HepG2 (cell line): ENCODE results near the gene SNAPIN. TPM values are rescaled to one million over a fixed set of nuclear protein-coding genes. Genes with fewer than 3 reads are reported as not detected.
A peak's percentile ranks its signal among the peaks of the same experiment; 100 is the strongest.

Experiments
- HNRNPLL ChIP-seq: fragments of 200-400 bp; formaldehyde crosslinking; IDR thresholded peaks from 2 replicates; pipeline ENCODE4 v1.6.1; 2017; ENCODE audit warnings: mild to moderate bottlenecking, low read depth, low read length; ENCODE audit not compliant: poor library complexity, severe bottlenecking
- NFATC3 ChIP-seq: sonication (generic); formaldehyde crosslinking; IDR thresholded peaks from 2 replicates; pipeline ENCODE4 v1.5.1; 2020; ENCODE audit warnings: mild to moderate bottlenecking, missing genetic modification reagents
- RAD51 ChIP-seq: fragments of 450-650 bp; IDR thresholded peaks from 2 replicates; pipeline ENCODE4 v1.6.1; 2016; ENCODE audit warnings: borderline replicate concordance
- REXO4 ChIP-seq: sonication (generic); formaldehyde crosslinking; IDR thresholded peaks from 2 replicates; pipeline ENCODE4 v1.8.0; 2022; ENCODE audit warnings: missing genetic modification reagents, mild to moderate bottlenecking, borderline replicate concordance
- SNAPC2 ChIP-seq: sonication (generic); formaldehyde crosslinking; IDR thresholded peaks from 2 replicates; pipeline ENCODE4 v1.8.1; 2022; ENCODE audit warnings: mild to moderate bottlenecking, missing genetic modification reagents
- SRSF1 ChIP-seq: fragments of 200-400 bp; formaldehyde crosslinking; optimal IDR thresholded peaks from 2 replicates; pipeline ENCODE3; 2017; ENCODE audit warnings: mild to moderate bottlenecking, low read depth, low read length, moderate library complexity
- TAF1 ChIP-seq: sonication (generic); formaldehyde crosslinking; IDR thresholded peaks from 2 replicates; pipeline ENCODE4 v1.4.0; 2020; ENCODE audit warnings: missing genetic modification reagents
- THYN1 ChIP-seq: sonication (generic); formaldehyde crosslinking; IDR thresholded peaks from 2 replicates; pipeline ENCODE4 v1.8.1; 2023; ENCODE audit warnings: low read depth, mild to moderate bottlenecking, moderate library complexity, missing genetic modification reagents, borderline replicate concordance
- ZC3H13 ChIP-seq: sonication (generic); formaldehyde crosslinking; IDR thresholded peaks from 2 replicates; pipeline ENCODE4 v1.8.1; 2023; ENCODE audit warnings: mild to moderate bottlenecking, missing genetic modification reagents, moderate library complexity
- ZNF282 ChIP-seq: fragments of 450-650 bp; IDR thresholded peaks from 2 replicates; pipeline ENCODE4 v1.6.1; 2018; ENCODE audit not compliant: partially characterized antibody
- ZNF557 ChIP-seq: sonication (generic); formaldehyde crosslinking; IDR thresholded peaks from 2 replicates; pipeline ENCODE4 v1.4.0; 2020; ENCODE audit warnings: missing genetic modification reagents
- polyA plus RNA-seq, 8 experiments: library from polyadenylated mRNA; depleted of rRNA in 3 of 8; stranded (reverse) in 7 of 8; unstranded in 1 of 8; fragments of >200 nt; fragmentation: Illumina TruSeq in 4 of 8; extraction: Trizol in 4 of 8; gene quantifications; 2 replicates each; pipeline versions ENCODE4 v1.2.1 to v1.2.3, GENCODE V29; 2011 to 2016; ENCODE audit warnings: low read depth in 4 of 8, missing spikeins in 1 of 8, mixed read lengths in 1 of 8; ENCODE audit not compliant: insufficient read depth in 1 of 8
- total RNA-seq, 5 experiments: library from RNA; depleted of rRNA; stranded (reverse); fragments of >200 nt; fragmentation: Illumina TruSeq; extraction: Trizol; gene quantifications; 2 replicates each; pipeline ENCODE4 v1.2.3, GENCODE V29; 2016; ENCODE audit warnings: low read depth in 1 of 5
- TF ChIP-seq, protein P1 (sequence below): sonication (generic); formaldehyde crosslinking; IDR thresholded peaks from 2 replicates; pipeline ENCODE4 v1.5.0; 2020; ENCODE audit warnings: mild to moderate bottlenecking, missing genetic modification reagents, borderline replicate concordance
- TF ChIP-seq, protein P2 (sequence below): sonication (generic); formaldehyde crosslinking; IDR thresholded peaks from 2 replicates; pipeline ENCODE4 v1.8.1; 2023; ENCODE audit warnings: mild to moderate bottlenecking, missing genetic modification reagents, borderline replicate concordance
- TF ChIP-seq, protein P3 (sequence below): sonication (generic); formaldehyde crosslinking; IDR thresholded peaks from 2 replicates; pipeline ENCODE4 v1.9.0; 2021; ENCODE audit warnings: mild to moderate bottlenecking, missing genetic modification reagents
- TF ChIP-seq, protein P4 (sequence below): sonication (generic); formaldehyde crosslinking; IDR thresholded peaks from 2 replicates; pipeline ENCODE4 v1.5.0; 2020; ENCODE audit warnings: mild to moderate bottlenecking, missing genetic modification reagents

Gene SNAPIN
- total and polyA plus RNA-seq, 2 of the 13 experiments (the other 11 are each of a cell fraction or from before 2014, with no cell fraction given): 23.9 to 25.7 TPM

DNA sequence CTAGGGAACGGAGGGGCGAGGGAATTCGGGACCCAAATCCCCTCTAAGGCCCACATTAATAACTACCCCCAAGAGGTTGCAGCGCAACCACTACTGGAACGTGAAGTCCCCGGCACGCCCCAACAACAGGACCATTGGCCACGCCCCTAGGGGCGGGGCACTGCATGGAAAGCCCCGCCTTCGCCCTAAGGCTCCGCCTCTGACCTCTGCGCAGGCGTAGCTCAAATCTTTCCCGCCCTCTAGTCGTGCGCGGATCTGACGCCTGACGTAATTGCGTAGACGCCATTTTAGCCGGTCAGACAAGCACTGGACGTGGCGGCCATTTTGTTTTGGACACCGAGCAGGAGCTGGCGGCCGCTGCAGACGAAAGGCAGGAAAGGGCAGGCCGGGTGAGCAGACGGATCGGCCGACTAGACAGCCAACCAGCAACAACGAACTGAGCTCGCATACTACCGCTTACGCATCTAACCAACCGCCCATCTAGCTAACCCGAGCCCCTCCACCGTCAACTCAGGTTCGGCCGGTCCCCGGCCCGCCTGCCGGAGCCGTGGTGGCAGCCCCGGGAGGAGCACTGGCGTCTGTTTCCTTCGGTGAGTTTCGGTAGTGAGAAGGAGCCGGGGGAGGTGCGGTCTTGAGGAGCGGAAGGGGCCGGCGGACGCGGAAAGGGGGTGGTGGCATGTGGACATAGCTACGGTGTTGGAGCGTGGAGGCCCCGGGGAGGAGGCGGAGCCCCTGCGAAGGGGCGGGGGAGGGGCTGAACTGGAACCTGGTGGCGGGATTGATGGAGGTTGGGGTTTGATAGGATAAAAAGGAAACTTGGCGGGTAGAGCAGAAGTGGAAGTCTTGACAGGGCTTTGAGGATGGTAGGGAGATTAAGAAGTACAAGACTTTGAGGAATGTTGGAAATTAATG lies 24.5 kb upstream of the SNAPIN start, which contains the start of gene CHTOP (continued):
- TF ChIP-seq TAF1 (CRISPR knock-in tag) (peak; percentile 92), HNRNPLL (peak; percentile 89), ZNF282 (no peak), SNAPC2 (CRISPR knock-in tag) (0 out of 2 replicates have a peak, but pooled peaks have one; percentile 38), RAD51 (no peak), SRSF1 (peak; percentile 98), THYN1 (0 out of 2 replicates have a peak, but pooled peaks have one; percentile 54), ZNF557 (CRISPR knock-in tag) (no peak), REXO4 (CRISPR knock-in tag) (no peak), NFATC3 (CRISPR knock-in tag) (no peak), ZC3H13 (peak; percentile 78)
- TF ChIP-seq, protein P1, sequence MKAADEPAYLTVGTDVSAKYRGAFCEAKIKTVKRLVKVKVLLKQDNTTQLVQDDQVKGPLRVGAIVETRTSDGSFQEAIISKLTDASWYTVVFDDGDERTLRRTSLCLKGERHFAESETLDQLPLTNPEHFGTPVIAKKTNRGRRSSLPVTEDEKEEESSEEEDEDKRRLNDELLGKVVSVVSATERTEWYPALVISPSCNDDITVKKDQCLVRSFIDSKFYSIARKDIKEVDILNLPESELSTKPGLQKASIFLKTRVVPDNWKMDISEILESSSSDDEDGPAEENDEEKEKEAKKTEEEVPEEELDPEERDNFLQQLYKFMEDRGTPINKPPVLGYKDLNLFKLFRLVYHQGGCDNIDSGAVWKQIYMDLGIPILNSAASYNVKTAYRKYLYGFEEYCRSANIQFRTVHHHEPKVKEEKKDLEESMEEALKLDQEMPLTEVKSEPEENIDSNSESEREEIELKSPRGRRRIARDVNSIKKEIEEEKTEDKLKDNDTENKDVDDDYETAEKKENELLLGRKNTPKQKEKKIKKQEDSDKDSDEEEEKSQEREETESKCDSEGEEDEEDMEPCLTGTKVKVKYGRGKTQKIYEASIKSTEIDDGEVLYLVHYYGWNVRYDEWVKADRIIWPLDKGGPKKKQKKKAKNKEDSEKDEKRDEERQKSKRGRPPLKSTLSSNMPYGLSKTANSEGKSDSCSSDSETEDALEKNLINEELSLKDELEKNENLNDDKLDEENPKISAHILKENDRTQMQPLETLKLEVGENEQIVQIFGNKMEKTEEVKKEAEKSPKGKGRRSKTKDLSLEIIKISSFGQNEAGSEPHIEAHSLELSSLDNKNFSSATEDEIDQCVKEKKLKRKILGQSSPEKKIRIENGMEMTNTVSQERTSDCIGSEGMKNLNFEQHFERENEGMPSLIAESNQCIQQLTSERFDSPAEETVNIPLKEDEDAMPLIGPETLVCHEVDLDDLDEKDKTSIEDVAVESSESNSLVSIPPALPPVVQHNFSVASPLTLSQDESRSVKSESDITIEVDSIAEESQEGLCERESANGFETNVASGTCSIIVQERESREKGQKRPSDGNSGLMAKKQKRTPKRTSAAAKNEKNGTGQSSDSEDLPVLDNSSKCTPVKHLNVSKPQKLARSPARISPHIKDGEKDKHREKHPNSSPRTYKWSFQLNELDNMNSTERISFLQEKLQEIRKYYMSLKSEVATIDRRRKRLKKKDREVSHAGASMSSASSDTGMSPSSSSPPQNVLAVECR (CRISPR knock-in tag): peak; percentile 94
- TF ChIP-seq, protein P2, sequence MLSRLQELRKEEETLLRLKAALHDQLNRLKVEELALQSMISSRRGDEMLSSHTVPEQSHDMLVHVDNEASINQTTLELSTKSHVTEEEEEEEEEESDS: no peak
- TF ChIP-seq, protein P3, sequence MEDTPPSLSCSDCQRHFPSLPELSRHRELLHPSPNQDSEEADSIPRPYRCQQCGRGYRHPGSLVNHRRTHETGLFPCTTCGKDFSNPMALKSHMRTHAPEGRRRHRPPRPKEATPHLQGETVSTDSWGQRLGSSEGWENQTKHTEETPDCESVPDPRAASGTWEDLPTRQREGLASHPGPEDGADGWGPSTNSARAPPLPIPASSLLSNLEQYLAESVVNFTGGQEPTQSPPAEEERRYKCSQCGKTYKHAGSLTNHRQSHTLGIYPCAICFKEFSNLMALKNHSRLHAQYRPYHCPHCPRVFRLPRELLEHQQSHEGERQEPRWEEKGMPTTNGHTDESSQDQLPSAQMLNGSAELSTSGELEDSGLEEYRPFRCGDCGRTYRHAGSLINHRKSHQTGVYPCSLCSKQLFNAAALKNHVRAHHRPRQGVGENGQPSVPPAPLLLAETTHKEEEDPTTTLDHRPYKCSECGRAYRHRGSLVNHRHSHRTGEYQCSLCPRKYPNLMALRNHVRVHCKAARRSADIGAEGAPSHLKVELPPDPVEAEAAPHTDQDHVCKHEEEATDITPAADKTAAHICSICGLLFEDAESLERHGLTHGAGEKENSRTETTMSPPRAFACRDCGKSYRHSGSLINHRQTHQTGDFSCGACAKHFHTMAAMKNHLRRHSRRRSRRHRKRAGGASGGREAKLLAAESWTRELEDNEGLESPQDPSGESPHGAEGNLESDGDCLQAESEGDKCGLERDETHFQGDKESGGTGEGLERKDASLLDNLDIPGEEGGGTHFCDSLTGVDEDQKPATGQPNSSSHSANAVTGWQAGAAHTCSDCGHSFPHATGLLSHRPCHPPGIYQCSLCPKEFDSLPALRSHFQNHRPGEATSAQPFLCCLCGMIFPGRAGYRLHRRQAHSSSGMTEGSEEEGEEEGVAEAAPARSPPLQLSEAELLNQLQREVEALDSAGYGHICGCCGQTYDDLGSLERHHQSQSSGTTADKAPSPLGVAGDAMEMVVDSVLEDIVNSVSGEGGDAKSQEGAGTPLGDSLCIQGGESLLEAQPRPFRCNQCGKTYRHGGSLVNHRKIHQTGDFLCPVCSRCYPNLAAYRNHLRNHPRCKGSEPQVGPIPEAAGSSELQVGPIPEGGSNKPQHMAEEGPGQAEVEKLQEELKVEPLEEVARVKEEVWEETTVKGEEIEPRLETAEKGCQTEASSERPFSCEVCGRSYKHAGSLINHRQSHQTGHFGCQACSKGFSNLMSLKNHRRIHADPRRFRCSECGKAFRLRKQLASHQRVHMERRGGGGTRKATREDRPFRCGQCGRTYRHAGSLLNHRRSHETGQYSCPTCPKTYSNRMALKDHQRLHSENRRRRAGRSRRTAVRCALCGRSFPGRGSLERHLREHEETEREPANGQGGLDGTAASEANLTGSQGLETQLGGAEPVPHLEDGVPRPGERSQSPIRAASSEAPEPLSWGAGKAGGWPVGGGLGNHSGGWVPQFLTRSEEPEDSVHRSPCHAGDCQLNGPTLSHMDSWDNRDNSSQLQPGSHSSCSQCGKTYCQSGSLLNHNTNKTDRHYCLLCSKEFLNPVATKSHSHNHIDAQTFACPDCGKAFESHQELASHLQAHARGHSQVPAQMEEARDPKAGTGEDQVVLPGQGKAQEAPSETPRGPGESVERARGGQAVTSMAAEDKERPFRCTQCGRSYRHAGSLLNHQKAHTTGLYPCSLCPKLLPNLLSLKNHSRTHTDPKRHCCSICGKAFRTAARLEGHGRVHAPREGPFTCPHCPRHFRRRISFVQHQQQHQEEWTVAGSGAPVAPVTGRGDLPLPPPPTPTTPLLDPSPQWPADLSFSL (CRISPR knock-in tag): no peak
- TF ChIP-seq, protein P4, sequence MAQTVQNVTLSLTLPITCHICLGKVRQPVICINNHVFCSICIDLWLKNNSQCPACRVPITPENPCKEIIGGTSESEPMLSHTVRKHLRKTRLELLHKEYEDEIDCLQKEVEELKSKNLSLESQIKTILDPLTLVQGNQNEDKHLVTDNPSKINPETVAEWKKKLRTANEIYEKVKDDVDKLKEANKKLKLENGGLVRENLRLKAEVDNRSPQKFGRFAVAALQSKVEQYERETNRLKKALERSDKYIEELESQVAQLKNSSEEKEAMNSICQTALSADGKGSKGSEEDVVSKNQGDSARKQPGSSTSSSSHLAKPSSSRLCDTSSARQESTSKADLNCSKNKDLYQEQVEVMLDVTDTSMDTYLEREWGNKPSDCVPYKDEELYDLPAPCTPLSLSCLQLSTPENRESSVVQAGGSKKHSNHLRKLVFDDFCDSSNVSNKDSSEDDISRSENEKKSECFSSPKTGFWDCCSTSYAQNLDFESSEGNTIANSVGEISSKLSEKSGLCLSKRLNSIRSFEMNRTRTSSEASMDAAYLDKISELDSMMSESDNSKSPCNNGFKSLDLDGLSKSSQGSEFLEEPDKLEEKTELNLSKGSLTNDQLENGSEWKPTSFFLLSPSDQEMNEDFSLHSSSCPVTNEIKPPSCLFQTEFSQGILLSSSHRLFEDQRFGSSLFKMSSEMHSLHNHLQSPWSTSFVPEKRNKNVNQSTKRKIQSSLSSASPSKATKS: no peak
